Measurements from ENCODE around the gene SEC24D. TPM values are rescaled to one million over a fixed set of nuclear protein-coding genes. Genes with fewer than 3 reads are reported as not detected.
A peak's percentile ranks its signal among the peaks of the same experiment; 100 is the strongest.

Gene SEC24D
- total and polyA plus RNA-seq, 2 experiments from 2014 or later, result 37.6 to 94.8 TPM

DNA sequence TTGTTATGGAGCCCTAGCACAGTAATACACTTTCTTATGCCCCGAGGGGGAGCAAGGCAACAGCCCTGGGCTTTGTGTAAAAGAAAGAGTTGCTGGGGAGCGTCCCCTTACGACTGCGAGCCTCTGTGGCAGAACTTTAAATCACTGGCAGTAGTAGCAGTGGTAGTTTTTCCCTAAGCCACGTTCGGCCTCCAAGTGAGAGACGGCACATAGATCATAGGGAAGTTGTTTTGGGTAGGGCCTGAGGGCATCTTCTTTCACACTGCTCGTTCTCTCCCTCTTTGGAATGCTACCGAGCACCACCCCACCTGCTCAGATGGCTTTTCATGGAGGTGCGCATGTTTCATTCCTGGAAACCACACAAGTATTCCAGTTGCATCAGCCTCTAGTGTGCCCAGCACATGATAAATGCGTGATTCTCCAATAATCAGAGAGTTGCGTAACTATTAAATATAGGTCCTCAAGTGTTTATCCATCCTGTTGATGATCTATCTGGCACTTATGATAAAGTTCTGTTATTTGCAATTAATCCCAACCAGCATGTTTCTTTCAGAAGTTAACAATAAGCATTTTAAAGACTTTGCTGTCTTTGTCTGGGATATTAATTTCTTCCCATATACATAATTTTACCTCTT, 45.7 kb upstream of the SEC24D start:
- Histone ChIP-seq H2AFZ (0 out of 2 replicates have a peak overlapping the region, but pooled peaks have one; percentile 5), H3K4me1 (ENCODE audit: insufficient read depth) (peaks cover 12% of the 10 kb centered on the region), H3F3A (replicated peaks; ENCODE audit: low read depth) (no peaks in the 10 kb centered on the region), H4K20me1 (replicated peaks; ENCODE audit: insufficient read depth) (no peaks in the 10 kb centered on the region), H3K9me2 (ENCODE audit: insufficient read depth) (no peaks in the 10 kb centered on the region), H3K36me3 (ENCODE audit: insufficient read depth) (peaks cover 7% of the 10 kb centered on the region; the same call in 1 of the 2 replicates), H3K27ac (ENCODE audit: low read depth) (peak overlapping the region; percentile 1; the same call in 1 of the 2 replicates), H3K4me2 (no peak overlapping the region), H3K27me3 (ENCODE audit: insufficient read depth) (no peaks in the 10 kb centered on the region), H3K4me3 (no peak overlapping the region), H3K79me2 (replicated peaks; ENCODE audit: insufficient read depth) (no peaks in the 10 kb centered on the region)
- Mint-ChIP-seq H3K4me1 (peaks cover 14% of the 10 kb centered on the region), H3K27ac (no peak overlapping the region), H3K36me3 (ENCODE audit: low read depth) (peaks cover 21% of the 10 kb centered on the region), H3K9me3 (peaks cover 16% of the 10 kb centered on the region; the same call in 2 of the 3 replicates), H3K4me3 (no peak overlapping the region), H3K27me3 (ENCODE audit: insufficient read depth, low read depth, poor library complexity) (no peaks in the 10 kb centered on the region)
- ATAC-seq (peak; percentile 71), DNase-seq (ENCODE audit: low spot score) (peak; percentile 36)
- TF ChIP-seq, protein P1, sequence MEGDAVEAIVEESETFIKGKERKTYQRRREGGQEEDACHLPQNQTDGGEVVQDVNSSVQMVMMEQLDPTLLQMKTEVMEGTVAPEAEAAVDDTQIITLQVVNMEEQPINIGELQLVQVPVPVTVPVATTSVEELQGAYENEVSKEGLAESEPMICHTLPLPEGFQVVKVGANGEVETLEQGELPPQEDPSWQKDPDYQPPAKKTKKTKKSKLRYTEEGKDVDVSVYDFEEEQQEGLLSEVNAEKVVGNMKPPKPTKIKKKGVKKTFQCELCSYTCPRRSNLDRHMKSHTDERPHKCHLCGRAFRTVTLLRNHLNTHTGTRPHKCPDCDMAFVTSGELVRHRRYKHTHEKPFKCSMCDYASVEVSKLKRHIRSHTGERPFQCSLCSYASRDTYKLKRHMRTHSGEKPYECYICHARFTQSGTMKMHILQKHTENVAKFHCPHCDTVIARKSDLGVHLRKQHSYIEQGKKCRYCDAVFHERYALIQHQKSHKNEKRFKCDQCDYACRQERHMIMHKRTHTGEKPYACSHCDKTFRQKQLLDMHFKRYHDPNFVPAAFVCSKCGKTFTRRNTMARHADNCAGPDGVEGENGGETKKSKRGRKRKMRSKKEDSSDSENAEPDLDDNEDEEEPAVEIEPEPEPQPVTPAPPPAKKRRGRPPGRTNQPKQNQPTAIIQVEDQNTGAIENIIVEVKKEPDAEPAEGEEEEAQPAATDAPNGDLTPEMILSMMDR (conservative IDR thresholded peaks at IDR 0.05; ENCODE audit: low read depth in 2 of 2), result 0 out of 4 replicates have a peak, but pooled peaks of 1 of the 2 experiments have one; percentile 17
- TF ChIP-seq ETS1 (IDR thresholded peaks at IDR 0.05), result no peak

GRCh38 chr4:118879409-118879808, 43.5 kb upstream of the SEC24D start:
- H3K27ac ChIP-seq (ENCODE audit: low read depth), result no peak overlapping the region
- H3K4me3 Mint-ChIP-seq, result no peak overlapping the region
- peaks cover 21% of the 10 kb centered on the region for H3K36me3 Mint-ChIP-seq (ENCODE audit: low read depth)
- no peaks in the 10 kb centered on the region for H3K27me3 Mint-ChIP-seq (ENCODE audit: insufficient read depth, low read depth, poor library complexity)
- no peak overlapping the region for H2AFZ ChIP-seq
- no peak overlapping the region for H3K4me2 ChIP-seq
- peaks cover 16% of the 10 kb centered on the region; the same call in 2 of the 3 replicates for H3K9me3 Mint-ChIP-seq
- ATAC-seq (no peak), DNase-seq (ENCODE audit: low spot score) (no peak)
- H3K27ac Mint-ChIP-seq, result no peak overlapping the region
- no peaks in the 10 kb centered on the region for H3K27me3 ChIP-seq (ENCODE audit: insufficient read depth)
- H3K9me2 ChIP-seq (ENCODE audit: insufficient read depth), result no peaks in the 10 kb centered on the region
- H3K4me1 ChIP-seq (ENCODE audit: insufficient read depth), result peaks cover 18% of the 10 kb centered on the region
- no peaks in the 10 kb centered on the region for H4K20me1 ChIP-seq (replicated peaks; ENCODE audit: insufficient read depth)
- peaks cover 7% of the 10 kb centered on the region; the same call in 1 of the 2 replicates for H3K36me3 ChIP-seq (ENCODE audit: insufficient read depth)
- H3F3A ChIP-seq (replicated peaks; ENCODE audit: low read depth), result no peaks in the 10 kb centered on the region
- no peak overlapping the region for H3K4me3 ChIP-seq
- H3K4me1 Mint-ChIP-seq, result peaks cover 19% of the 10 kb centered on the region
- H3K79me2 ChIP-seq (replicated peaks; ENCODE audit: insufficient read depth), result no peaks in the 10 kb centered on the region
- TF ChIP-seq POLR2AphosphoS5 (IDR thresholded peaks at IDR 0.05; ENCODE audit: low read depth) (no peak), ZNF114 (CRISPR knock-in tag; IDR thresholded peaks at IDR 0.05) (no peak), EZH2phosphoT487 (IDR thresholded peaks at IDR 0.05; ENCODE audit: unreplicated experiment) (no peak), EZH2 (IDR thresholded peaks at IDR 0.05; ENCODE audit: low read depth, unreplicated experiment) (no peak), STAT1 (IDR thresholded peaks at IDR 0.05; ENCODE audit: unreplicated experiment) (no peak), ZNF331 (CRISPR knock-in tag; IDR thresholded peaks at IDR 0.05; ENCODE audit: low read depth) (no peak)
- TF ChIP-seq, protein P2, sequence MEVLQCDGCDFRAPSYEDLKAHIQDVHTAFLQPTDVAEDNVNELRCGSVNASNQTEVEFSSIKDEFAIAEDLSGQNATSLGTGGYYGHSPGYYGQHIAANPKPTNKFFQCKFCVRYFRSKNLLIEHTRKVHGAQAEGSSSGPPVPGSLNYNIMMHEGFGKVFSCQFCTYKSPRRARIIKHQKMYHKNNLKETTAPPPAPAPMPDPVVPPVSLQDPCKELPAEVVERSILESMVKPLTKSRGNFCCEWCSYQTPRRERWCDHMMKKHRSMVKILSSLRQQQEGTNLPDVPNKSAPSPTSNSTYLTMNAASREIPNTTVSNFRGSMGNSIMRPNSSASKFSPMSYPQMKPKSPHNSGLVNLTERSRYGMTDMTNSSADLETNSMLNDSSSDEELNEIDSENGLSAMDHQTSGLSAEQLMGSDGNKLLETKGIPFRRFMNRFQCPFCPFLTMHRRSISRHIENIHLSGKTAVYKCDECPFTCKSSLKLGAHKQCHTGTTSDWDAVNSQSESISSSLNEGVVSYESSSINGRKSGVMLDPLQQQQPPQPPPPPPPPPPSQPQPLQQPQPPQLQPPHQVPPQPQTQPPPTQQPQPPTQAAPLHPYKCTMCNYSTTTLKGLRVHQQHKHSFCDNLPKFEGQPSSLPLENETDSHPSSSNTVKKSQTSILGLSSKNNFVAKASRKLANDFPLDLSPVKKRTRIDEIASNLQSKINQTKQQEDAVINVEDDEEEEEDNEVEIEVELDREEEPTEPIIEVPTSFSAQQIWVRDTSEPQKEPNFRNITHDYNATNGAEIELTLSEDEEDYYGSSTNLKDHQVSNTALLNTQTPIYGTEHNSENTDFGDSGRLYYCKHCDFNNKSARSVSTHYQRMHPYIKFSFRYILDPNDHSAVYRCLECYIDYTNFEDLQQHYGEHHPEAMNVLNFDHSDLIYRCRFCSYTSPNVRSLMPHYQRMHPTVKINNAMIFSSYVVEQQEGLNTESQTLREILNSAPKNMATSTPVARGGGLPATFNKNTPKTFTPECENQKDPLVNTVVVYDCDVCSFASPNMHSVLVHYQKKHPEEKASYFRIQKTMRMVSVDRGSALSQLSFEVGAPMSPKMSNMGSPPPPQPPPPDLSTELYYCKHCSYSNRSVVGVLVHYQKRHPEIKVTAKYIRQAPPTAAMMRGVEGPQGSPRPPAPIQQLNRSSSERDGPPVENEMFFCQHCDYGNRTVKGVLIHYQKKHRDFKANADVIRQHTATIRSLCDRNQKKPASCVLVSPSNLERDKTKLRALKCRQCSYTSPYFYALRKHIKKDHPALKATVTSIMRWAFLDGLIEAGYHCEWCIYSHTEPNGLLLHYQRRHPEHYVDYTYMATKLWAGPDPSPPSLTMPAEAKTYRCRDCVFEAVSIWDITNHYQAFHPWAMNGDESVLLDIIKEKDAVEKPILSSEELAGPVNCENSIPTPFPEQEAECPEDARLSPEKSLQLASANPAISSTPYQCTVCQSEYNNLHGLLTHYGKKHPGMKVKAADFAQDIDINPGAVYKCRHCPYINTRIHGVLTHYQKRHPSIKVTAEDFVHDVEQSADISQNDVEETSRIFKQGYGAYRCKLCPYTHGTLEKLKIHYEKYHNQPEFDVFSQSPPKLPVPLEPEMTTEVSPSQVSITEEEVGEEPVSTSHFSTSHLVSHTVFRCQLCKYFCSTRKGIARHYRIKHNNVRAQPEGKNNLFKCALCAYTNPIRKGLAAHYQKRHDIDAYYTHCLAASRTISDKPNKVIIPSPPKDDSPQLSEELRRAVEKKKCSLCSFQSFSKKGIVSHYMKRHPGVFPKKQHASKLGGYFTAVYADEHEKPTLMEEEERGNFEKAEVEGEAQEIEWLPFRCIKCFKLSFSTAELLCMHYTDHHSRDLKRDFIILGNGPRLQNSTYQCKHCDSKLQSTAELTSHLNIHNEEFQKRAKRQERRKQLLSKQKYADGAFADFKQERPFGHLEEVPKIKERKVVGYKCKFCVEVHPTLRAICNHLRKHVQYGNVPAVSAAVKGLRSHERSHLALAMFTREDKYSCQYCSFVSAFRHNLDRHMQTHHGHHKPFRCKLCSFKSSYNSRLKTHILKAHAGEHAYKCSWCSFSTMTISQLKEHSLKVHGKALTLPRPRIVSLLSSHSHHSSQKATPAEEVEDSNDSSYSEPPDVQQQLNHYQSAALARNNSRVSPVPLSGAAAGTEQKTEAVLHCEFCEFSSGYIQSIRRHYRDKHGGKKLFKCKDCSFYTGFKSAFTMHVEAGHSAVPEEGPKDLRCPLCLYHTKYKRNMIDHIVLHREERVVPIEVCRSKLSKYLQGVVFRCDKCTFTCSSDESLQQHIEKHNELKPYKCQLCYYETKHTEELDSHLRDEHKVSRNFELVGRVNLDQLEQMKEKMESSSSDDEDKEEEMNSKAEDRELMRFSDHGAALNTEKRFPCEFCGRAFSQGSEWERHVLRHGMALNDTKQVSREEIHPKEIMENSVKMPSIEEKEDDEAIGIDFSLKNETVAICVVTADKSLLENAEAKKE (CRISPR knock-in tag; IDR thresholded peaks at IDR 0.05), result no peak
- TF ChIP-seq, protein P1 (conservative IDR thresholded peaks at IDR 0.05; ENCODE audit: low read depth in 2 of 2), result no peak
